ENCODE data around the gene BCL2L11. TPM values are rescaled to one million over a fixed set of nuclear protein-coding genes. Genes with fewer than 3 reads are reported as not detected.

Gene BCL2L11
- total and polyA plus RNA-seq, 2 donors (not counting 3 experiments of a cell fraction or from before 2014, with no cell fraction given): 12.9 to 26.6 TPM

GRCh38 chr2:111173856-111174255, 53.1 kb downstream of the BCL2L11 start:
- Histone ChIP-seq H3K27ac (ENCODE audit: insufficient read depth, low read depth, low read length) (no peak overlapping the region), H3K27me3 (ENCODE audit: control insufficient read depth in 2 of 2, insufficient read depth in 2 of 2, low read length in 2 of 2) (peaks cover 29 to 56% of the 10 kb centered on the region in 2 experiments), H3K4me3 (replicated peaks in 1 of 3; ENCODE audit: insufficient read depth in 1 of 3, low read depth in 1 of 3, low read length in 3 of 3) (no peak overlapping the region), H3K4me2 (ENCODE audit: insufficient read depth, low read length) (no peak overlapping the region), H3K36me3 (ENCODE audit: control insufficient read depth in 2 of 2, extremely low read depth in 1 of 2, insufficient read depth in 2 of 2, low read length in 2 of 2) (no peaks in the 10 kb centered on the region), H3K9me3 (replicated peaks; ENCODE audit: control insufficient read depth, insufficient read depth, low read length) (no peaks in the 10 kb centered on the region), H3K79me2 (ENCODE audit: control insufficient read depth, insufficient read depth, low read length) (no peaks in the 10 kb centered on the region), H2AFZ (ENCODE audit: low read depth, low read length) (no peak overlapping the region), H4K20me1 (replicated peaks; ENCODE audit: control insufficient read depth, extremely low read depth, insufficient read depth, low read length) (no peaks in the 10 kb centered on the region), H3K9me1 (replicated peaks; ENCODE audit: control insufficient read depth, extremely low read depth, insufficient read depth, low read length) (no peaks in the 10 kb centered on the region), H3K9ac (replicated peaks; ENCODE audit: extremely low read depth, insufficient read depth, low read length) (no peak overlapping the region), H3K4me1 (ENCODE audit: control insufficient read depth, extremely low read depth, insufficient read depth, low read length) (no peaks in the 10 kb centered on the region)
- TF ChIP-seq FOS (IDR thresholded peaks at IDR 0.05; ENCODE audit: borderline replicate concordance, insufficient read depth, low read length) (no peak), CTCF (IDR thresholded peaks at IDR 0.05; ENCODE audit: extremely low read depth in 1 of 2, insufficient read depth in 1 of 2, low read depth in 1 of 2, low read length in 2 of 2) (no peak), EZH2 (IDR thresholded peaks at IDR 0.05; ENCODE audit: borderline replicate concordance, low read depth, low read length, severe bottlenecking) (no peak), POLR2A (IDR thresholded peaks at IDR 0.05; ENCODE audit: low read depth, low read length) (no peak), POLR2AphosphoS5 (IDR thresholded peaks at IDR 0.05; ENCODE audit: insufficient read depth, low read depth, low read length) (no peak), MYC (IDR thresholded peaks at IDR 0.05; ENCODE audit: low read depth, low read length) (no peak)
- TF ChIP-seq, protein P1, sequence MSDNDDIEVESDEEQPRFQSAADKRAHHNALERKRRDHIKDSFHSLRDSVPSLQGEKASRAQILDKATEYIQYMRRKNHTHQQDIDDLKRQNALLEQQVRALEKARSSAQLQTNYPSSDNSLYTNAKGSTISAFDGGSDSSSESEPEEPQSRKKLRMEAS (IDR thresholded peaks at IDR 0.05; ENCODE audit: insufficient read depth, insufficient read length): no peak
- ChIA-PET CTCF (no interaction called here), POLR2A (no interaction called here)
- FAIRE-seq (no peak), DNase-seq (ENCODE audit: low read depth, low spot score) (no peak)
- dilution Hi-C loops (cut with MboI; ENCODE audit: extremely low pct_ligation_motif_present, low sequenced_read_pairs): no loop called here
- intact Hi-C loops (cut with micrococcal nuclease): no loop called here
- no TSS peak for BruUV-seq (replicated peaks)
